ENCODE measurements around the gene FUZ.

DNA sequence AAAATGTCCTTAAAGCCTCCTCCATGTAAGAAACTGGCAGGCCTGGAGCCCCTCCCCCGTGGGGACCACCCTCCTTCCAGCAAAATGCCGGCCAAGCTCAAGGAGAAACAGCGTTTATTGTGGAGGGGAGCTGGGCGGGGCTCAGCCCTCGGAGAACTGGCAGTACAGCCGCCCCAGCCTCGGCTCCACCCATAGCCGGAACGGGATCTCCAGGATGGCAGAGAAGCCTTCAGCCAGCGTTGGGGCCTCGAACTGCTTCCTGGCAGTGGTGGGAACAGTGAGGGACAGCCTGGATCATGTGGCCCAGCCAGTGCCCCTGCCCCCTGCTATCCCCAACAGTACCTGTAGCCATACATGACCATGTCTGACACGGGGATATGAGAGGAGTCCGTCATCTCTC lies 48.0 kb upstream of the FUZ start:
- TF ChIP-seq ZNF830 (tag by site-specific recombination; IDR thresholded peaks at IDR 0.05; ENCODE audit: low read depth) = no peak
- no peak for TF ChIP-seq MYNN (tag by site-specific recombination; IDR thresholded peaks at IDR 0.05; ENCODE audit: borderline replicate concordance)
- TF ChIP-seq, protein P1, sequence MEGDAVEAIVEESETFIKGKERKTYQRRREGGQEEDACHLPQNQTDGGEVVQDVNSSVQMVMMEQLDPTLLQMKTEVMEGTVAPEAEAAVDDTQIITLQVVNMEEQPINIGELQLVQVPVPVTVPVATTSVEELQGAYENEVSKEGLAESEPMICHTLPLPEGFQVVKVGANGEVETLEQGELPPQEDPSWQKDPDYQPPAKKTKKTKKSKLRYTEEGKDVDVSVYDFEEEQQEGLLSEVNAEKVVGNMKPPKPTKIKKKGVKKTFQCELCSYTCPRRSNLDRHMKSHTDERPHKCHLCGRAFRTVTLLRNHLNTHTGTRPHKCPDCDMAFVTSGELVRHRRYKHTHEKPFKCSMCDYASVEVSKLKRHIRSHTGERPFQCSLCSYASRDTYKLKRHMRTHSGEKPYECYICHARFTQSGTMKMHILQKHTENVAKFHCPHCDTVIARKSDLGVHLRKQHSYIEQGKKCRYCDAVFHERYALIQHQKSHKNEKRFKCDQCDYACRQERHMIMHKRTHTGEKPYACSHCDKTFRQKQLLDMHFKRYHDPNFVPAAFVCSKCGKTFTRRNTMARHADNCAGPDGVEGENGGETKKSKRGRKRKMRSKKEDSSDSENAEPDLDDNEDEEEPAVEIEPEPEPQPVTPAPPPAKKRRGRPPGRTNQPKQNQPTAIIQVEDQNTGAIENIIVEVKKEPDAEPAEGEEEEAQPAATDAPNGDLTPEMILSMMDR (tag by site-specific recombination; IDR thresholded peaks at IDR 0.05) = no peak
- TF ChIP-seq, protein P2, sequence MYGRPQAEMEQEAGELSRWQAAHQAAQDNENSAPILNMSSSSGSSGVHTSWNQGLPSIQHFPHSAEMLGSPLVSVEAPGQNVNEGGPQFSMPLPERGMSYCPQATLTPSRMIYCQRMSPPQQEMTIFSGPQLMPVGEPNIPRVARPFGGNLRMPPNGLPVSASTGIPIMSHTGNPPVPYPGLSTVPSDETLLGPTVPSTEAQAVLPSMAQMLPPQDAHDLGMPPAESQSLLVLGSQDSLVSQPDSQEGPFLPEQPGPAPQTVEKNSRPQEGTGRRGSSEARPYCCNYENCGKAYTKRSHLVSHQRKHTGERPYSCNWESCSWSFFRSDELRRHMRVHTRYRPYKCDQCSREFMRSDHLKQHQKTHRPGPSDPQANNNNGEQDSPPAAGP (tag by site-specific recombination; IDR thresholded peaks at IDR 0.05) = no peak
- TF ChIP-seq, protein P3, sequence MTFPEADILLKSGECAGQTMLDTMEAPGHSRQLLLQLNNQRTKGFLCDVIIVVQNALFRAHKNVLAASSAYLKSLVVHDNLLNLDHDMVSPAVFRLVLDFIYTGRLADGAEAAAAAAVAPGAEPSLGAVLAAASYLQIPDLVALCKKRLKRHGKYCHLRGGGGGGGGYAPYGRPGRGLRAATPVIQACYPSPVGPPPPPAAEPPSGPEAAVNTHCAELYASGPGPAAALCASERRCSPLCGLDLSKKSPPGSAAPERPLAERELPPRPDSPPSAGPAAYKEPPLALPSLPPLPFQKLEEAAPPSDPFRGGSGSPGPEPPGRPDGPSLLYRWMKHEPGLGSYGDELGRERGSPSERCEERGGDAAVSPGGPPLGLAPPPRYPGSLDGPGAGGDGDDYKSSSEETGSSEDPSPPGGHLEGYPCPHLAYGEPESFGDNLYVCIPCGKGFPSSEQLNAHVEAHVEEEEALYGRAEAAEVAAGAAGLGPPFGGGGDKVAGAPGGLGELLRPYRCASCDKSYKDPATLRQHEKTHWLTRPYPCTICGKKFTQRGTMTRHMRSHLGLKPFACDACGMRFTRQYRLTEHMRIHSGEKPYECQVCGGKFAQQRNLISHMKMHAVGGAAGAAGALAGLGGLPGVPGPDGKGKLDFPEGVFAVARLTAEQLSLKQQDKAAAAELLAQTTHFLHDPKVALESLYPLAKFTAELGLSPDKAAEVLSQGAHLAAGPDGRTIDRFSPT (tag by site-specific recombination; IDR thresholded peaks at IDR 0.05) = no peak
- no peak for TF ChIP-seq ZNF202 (tag by site-specific recombination; IDR thresholded peaks at IDR 0.05; ENCODE audit: borderline replicate concordance)
- TF ChIP-seq SP2 (tag by site-specific recombination; IDR thresholded peaks at IDR 0.05) = peak; percentile 50
- no peak for TF ChIP-seq ZNF747 (tag by site-specific recombination; IDR thresholded peaks at IDR 0.05)
- TF ChIP-seq, protein P4, sequence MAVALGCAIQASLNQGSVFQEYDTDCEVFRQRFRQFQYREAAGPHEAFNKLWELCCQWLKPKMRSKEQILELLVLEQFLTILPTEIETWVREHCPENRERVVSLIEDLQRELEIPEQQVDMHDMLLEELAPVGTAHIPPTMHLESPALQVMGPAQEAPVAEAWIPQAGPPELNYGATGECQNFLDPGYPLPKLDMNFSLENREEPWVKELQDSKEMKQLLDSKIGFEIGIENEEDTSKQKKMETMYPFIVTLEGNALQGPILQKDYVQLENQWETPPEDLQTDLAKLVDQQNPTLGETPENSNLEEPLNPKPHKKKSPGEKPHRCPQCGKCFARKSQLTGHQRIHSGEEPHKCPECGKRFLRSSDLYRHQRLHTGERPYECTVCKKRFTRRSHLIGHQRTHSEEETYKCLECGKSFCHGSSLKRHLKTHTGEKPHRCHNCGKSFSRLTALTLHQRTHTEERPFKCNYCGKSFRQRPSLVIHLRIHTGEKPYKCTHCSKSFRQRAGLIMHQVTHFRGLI (tag by site-specific recombination; IDR thresholded peaks at IDR 0.05) = no peak

All from HEK293 (cell line).